ENCODE measurements around the gene CNNM2.
"Not testable (repeated sequence)": the region's sequence is repeated elsewhere in the genome, so short reads cannot be mapped to it uniquely, and the experiment has no call there.

The CNNM2 gene

GRCh38 chr10:103102195-103102594 is 184.1 kb downstream of the CNNM2 start:
- no peak for DNase-seq (ENCODE audit: low read depth in 2 of 2, low spot score in 1 of 2)

GRCh38 chr10:103103989-103104388 is 185.9 kb downstream of the CNNM2 start:
- DNase-seq (ENCODE audit: low read depth in 2 of 2, low spot score in 1 of 2): no peak

DNA sequence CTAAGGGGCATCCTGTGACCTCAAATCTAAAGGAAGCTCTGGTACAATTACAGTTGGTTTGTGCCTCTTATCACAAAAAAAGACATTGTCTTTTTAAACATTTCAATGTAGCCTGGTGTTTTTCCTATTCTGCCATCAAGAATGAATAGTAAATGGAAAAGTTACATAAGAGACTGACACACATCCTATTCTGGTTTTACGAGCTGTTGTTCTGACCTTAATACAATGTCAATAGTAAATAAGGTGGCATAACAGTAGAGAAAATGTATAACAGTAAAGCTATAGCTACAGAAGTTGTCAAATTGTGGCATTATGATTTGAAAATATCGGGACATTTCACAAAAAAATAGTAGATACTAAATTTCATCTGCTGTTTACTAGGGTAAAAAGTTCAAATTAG is 186.6 kb downstream of the CNNM2 start:
- no peak for DNase-seq (ENCODE audit: low read depth in 2 of 2, low spot score in 1 of 2)

- no peak for DNase-seq (ENCODE audit: low read depth in 2 of 2, low spot score in 1 of 2)
Observed at GRCh38 chr10:103105462-103105861, 187.4 kb downstream of the CNNM2 start.

DNA sequence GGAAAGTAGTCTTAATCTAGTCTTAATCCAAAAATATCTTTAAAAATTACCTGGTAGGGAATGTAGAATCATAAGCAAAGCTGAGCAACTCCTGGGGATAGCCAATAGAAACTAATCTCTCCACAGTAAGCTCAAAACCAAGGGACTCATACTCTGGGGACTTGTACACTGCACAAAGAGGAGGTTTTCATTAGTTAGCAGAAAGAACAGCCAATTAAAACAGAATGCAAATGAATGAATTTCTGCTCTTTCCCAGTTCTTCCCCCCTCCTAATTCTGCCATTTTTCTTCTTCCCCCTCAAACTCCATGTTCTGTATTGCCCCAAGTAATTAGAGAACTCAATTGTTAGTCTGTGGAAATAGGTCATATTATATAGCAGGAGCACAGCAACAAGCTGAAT is 188.4 kb downstream of the CNNM2 start:
- DNase-seq (ENCODE audit: low read depth in 2 of 2, low spot score in 1 of 2): no peak

GRCh38 chr10:103109821-103110220 is 191.7 kb downstream of the CNNM2 start:
- DNase-seq (ENCODE audit: low read depth in 2 of 2, low spot score in 1 of 2): no peak

- DNase-seq (ENCODE audit: low read depth in 2 of 2, low spot score in 1 of 2): no peak
Observed at GRCh38 chr10:103110407-103110806, 192.3 kb downstream of the CNNM2 start.

- no peak for DNase-seq (ENCODE audit: low read depth in 2 of 2, low spot score in 1 of 2)
Observed at GRCh38 chr10:103111031-103111917, 193.2 kb downstream of the CNNM2 start.

- no peak for DNase-seq (ENCODE audit: low read depth in 2 of 2, low spot score in 1 of 2)
Observed at GRCh38 chr10:103111918-103112877, 194.1 kb downstream of the CNNM2 start.

DNA sequence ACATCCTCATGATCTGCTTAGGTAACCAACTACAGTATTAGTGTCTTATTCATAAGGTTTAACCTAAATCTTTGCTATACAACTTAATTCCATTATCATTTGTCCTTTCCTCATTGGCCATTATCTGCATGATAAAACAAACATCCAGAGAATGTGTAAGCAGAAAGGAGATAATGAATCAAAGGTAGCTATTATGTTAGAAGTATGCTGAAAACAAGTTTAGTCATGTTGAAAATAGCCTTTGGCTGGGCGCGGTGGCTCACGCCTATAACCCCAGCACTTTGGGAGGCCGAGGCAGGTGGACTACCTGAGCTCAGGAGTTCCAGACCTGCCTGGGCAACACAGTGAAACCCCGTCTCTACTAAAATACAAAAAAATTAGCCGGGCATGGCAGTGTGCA is 196.8 kb downstream of the CNNM2 start:
- DNase-seq (ENCODE audit: low read depth in 2 of 2, low spot score in 1 of 2): no peak

GRCh38 chr10:103117247-103117646 is 199.2 kb downstream of the CNNM2 start:
- no peak for DNase-seq (ENCODE audit: low read depth in 2 of 2, low spot score in 1 of 2)

DNA sequence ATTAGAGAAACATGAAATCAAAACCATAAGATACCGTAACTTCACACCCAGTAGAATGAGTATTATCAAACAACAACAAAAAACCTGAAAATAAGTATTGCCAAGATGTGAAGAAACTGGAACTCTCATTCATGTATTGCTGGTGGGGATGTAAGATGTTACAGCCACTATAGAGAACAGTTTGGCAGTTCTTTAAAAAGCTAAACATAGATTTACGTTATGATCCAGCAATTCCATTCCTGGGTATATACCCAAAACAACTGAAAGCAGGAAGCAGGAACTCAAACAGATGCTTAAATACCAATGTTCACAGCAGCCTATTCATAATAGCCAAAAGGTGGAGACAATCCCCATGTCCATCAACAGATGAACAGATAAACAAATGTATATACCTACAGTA is 202.5 kb downstream of the CNNM2 start:
- DNase-seq (ENCODE audit: low read depth in 2 of 2, low spot score in 1 of 2): no peak

GRCh38 chr10:103120977-103121735 is 203.1 kb downstream of the CNNM2 start:
- DNase-seq (ENCODE audit: low read depth in 2 of 2, low spot score in 1 of 2): no peak

- no peak for DNase-seq (ENCODE audit: low read depth in 2 of 2, low spot score in 1 of 2)
Observed at GRCh38 chr10:103123282-103124024, 205.4 kb downstream of the CNNM2 start.

DNA sequence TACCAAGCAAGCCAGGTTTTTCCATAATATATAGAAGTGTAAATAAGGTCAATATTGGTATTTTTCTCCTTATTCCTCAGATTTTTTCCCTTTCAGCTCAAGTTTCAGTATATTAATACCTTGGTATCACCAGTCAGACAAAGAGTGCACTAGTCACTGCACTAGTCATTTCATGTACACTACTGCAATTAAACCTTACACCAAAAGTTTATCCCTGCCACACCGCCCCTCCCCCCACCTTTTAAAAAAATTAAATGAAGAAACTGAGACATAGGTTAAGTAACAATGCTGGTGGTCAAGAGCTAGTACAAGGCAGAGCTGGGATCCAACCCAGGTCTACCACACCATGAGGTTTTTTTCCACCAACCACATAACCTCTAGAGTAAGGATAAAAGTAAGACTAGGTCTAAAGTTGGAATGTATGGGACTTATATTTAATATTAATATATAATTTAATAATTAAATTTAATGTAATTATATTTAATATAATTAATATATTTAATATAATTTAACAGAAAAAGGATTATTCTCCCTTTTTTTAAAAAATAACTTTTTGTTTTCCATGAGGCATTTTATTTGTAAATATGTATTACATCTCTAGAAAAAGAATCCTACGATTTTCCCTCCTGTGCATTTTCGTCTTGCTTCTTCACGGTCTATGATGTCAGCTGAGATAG is 206.5 kb downstream of the CNNM2 start:
- DNase-seq (ENCODE audit: low read depth in 2 of 2, low spot score in 1 of 2): no peak

GRCh38 chr10:103125323-103126267 is 207.5 kb downstream of the CNNM2 start:
- DNase-seq (ENCODE audit: low read depth in 2 of 2, low spot score in 1 of 2): no peak

GRCh38 chr10:103127241-103127640 is 209.1 kb downstream of the CNNM2 start:
- DNase-seq (ENCODE audit: low read depth in 2 of 2, low spot score in 1 of 2): no peak

DNA sequence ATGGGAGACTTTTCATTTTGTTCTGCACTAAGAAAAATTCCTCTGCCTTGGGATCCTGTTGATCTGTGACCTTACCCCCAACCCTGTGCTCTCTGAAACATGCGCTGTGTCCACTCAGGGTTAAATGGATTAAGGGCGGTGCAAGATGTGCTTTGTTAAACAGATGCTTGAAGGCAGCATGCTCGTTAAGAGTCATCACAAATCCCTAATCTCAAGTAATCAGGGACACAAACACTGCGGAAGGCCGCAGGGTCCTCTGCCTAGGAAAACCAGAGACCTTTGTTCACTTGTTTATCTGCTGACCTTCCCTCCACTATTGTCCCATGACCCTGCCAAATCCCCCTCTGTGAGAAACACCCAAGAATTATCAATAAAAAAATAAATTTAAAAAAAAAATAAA is 212.1 kb downstream of the CNNM2 start:
- not testable (repeated sequence) for DNase-seq (ENCODE audit: low read depth in 2 of 2, low spot score in 1 of 2)

- DNase-seq (ENCODE audit: low read depth in 2 of 2, low spot score in 1 of 2): no peak
Observed at GRCh38 chr10:103130910-103131309, 212.8 kb downstream of the CNNM2 start.
